Thyroid gland (tissue), 4 donors: Measurements from ENCODE around the gene FAM222A. TPM values are rescaled to one million over a fixed set of nuclear protein-coding genes. Genes with fewer than 3 reads are reported as not detected.

Experiments
- DNase-seq, 2 donors: peaks; one replicate each; pipeline ENCODE4 v3.0.0-alpha.2; 2019
- H3K27ac ChIP-seq, 3 donors: fragments of 200-600 bp; sonication (generic); 1 replicate in 2 of 3; 2 replicates in 1 of 3; pipeline ENCODE4 v1.5.1; 2016 to 2019; ENCODE audit warnings: mild to moderate bottlenecking in 1 of 3, moderate library complexity in 1 of 3
- H3K27me3 ChIP-seq: fragments of 200-600 bp; sonication (generic); one replicate; pipeline ENCODE4 v1.5.1; 2019
- H3K36me3 ChIP-seq, 2 donors: fragments of 200-600 bp; sonication (generic); one replicate each; pipeline ENCODE4 v1.5.1; 2016 to 2019
- H3K4me1 ChIP-seq, 2 donors: fragments of 200-600 bp; sonication (generic); one replicate each; pipeline ENCODE4 v1.5.1; 2017 to 2019
- H3K4me3 ChIP-seq, 3 donors: fragments of 200-600 bp; sonication (generic); replicated peaks in 1 of 3; 1 replicate in 2 of 3; 2 replicates in 1 of 3; pipeline ENCODE4 v1.5.1; 2016; ENCODE audit warnings: mild to moderate bottlenecking in 1 of 3
- H3K9me3 ChIP-seq: fragments of 200-600 bp; sonication (generic); one replicate; pipeline ENCODE4 v1.5.1; 2017
- POLR2A ChIP-seq, 2 donors: fragments of 450-650 bp; IDR thresholded peaks; one replicate each; pipeline ENCODE4 v1.6.1; 2017; ENCODE audit warnings: antibody characterized with exemption in 2 of 2, mild to moderate bottlenecking in 2 of 2, moderate library complexity in 1 of 2
- WGBS, 2 donors: methylation state at CpG; one replicate each; pipeline ENCODE4 v1.1.5; 2017; 5-methylcytosine and 5-hydroxymethylcytosine counted together
- intact Hi-C: fragments of 100-400 bp; cut with DNase I; formaldehyde crosslinking; loops from one replicate; pipeline ENCODE4 v1.15.1; 2023
- total RNA-seq, 4 donors: library from RNA; depleted of rRNA; stranded (reverse); fragments of >200 nt; gene quantifications; one replicate each; pipeline ENCODE4 v1.2.3, GENCODE V29; 2016
- TF ChIP-seq, protein P1 (sequence below), 6 experiments: fragments of 200-600 bp in 3 of 6; fragments of 450-650 bp in 3 of 6; sonication (generic) in 3 of 6; IDR thresholded peaks; one replicate each; pipeline ENCODE4 v1.5.1; 2016 to 2019; ENCODE audit warnings: antibody characterized with exemption in 6 of 6, mild to moderate bottlenecking in 2 of 6, inconsistent platforms in 1 of 6, moderate library complexity in 1 of 6

The FAM222A gene
- total RNA-seq, 4 donors from 2014 or later: 1.3 to 3.8 (median 1.9) TPM

DNA sequence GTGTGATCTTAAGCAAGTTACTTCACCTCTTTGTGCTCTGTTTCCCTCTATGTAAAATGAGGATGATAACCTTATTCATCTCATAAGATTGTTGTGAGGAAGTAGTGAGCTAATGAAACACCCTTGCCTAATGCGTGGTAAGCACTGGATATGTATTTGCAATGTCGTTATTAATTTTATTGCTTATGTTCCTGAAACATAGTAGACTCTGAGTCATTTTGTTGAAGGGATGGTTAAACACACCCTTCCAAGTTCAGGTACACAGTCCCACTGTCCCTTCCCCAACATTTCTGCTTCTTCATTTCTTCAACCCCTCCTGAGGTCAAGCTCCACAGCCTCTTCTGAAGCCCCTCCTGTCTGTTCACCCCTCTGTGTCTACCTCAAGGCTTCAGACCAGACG is 40.2 kb upstream of the FAM222A start:
- no peak for TF ChIP-seq POLR2A (IDR thresholded peaks at IDR 0.05)
- TF ChIP-seq, protein P1, sequence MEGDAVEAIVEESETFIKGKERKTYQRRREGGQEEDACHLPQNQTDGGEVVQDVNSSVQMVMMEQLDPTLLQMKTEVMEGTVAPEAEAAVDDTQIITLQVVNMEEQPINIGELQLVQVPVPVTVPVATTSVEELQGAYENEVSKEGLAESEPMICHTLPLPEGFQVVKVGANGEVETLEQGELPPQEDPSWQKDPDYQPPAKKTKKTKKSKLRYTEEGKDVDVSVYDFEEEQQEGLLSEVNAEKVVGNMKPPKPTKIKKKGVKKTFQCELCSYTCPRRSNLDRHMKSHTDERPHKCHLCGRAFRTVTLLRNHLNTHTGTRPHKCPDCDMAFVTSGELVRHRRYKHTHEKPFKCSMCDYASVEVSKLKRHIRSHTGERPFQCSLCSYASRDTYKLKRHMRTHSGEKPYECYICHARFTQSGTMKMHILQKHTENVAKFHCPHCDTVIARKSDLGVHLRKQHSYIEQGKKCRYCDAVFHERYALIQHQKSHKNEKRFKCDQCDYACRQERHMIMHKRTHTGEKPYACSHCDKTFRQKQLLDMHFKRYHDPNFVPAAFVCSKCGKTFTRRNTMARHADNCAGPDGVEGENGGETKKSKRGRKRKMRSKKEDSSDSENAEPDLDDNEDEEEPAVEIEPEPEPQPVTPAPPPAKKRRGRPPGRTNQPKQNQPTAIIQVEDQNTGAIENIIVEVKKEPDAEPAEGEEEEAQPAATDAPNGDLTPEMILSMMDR (IDR thresholded peaks at IDR 0.05): no peak
- intact Hi-C loops: no loop called here
- no peak overlapping the region for H3K27ac ChIP-seq

GRCh38 chr12:109673884-109674283 is 39.7 kb upstream of the FAM222A start:
- Histone ChIP-seq H3K4me3 (no peak overlapping the region), H3K27me3 (no peaks in the 10 kb centered on the region), H3K36me3 (no peaks in the 10 kb centered on the region), H3K27ac (no peak overlapping the region), H3K9me3 (no peaks in the 10 kb centered on the region), H3K4me1 (no peaks in the 10 kb centered on the region)
- no peak for DNase-seq
- WGBS, 2 donors: 80 to 95% methylated on average over 2 of the region's 2 CpGs
- TF ChIP-seq, protein P1 (IDR thresholded peaks at IDR 0.05): no peak
- TF ChIP-seq POLR2A (IDR thresholded peaks at IDR 0.05): no peak
- intact Hi-C loops: no loop called here

More for the DNA sequence above, 40.2 kb upstream of the FAM222A start:
- no peaks in the 10 kb centered on the region for H3K27me3 ChIP-seq
- H3K36me3 ChIP-seq: no peaks in the 10 kb centered on the region
- H3K4me1 ChIP-seq: no peaks in the 10 kb centered on the region
- WGBS, 2 donors: 89 to 92% methylated on average over 3 of the region's 3 CpGs
- no peak overlapping the region for H3K4me3 ChIP-seq
- DNase-seq: no peak
- H3K9me3 ChIP-seq: no peaks in the 10 kb centered on the region

DNA sequence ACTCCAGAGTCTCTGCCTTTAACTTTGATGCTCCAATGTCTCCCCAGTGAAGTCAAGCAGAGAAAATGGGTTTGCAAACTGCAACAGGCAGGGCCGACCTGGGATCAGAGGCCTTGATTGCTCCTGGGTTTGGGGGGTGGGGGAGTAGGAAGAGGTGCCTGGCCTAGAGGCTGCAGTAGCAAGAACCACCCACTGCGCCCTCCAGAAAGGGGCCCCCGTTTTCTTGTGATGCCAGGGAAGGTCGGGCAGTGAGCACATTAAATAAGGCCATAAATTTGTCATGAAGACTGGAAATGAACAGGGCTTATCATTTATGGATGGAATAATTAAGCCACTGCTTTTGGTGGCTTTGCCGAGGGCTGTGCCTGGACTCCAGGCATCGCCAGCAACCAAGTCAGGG is 38.2 kb upstream of the FAM222A start:
- no peaks in the 10 kb centered on the region for H3K9me3 ChIP-seq
- no peaks in the 10 kb centered on the region for H3K27me3 ChIP-seq
- no peaks in the 10 kb centered on the region for H3K36me3 ChIP-seq
- H3K4me1 ChIP-seq: no peaks in the 10 kb centered on the region
- DNase-seq: no peak
- no peak overlapping the region for H3K4me3 ChIP-seq
- no peak overlapping the region for H3K27ac ChIP-seq
- intact Hi-C loops: no loop called here
- no peak for TF ChIP-seq POLR2A (IDR thresholded peaks at IDR 0.05)
- TF ChIP-seq, protein P1 (IDR thresholded peaks at IDR 0.05): no peak
- WGBS, 2 donors: 74 to 75% methylated on average over 5 to 6 of the region's 6 CpGs

GRCh38 chr12:109677279-109677691 is 36.3 kb upstream of the FAM222A start:
- Histone ChIP-seq H3K27me3 (no peaks in the 10 kb centered on the region), H3K9me3 (no peaks in the 10 kb centered on the region), H3K4me3 (no peak overlapping the region), H3K27ac (no peak overlapping the region), H3K36me3 (no peaks in the 10 kb centered on the region), H3K4me1 (no peaks in the 10 kb centered on the region)
- intact Hi-C loops: no loop called here
- DNase-seq: no peak
- TF ChIP-seq, protein P1 (IDR thresholded peaks at IDR 0.05): no peak
- 59 to 64% methylated on average over 12 of the region's 12 CpGs for WGBS, 2 donors

DNA sequence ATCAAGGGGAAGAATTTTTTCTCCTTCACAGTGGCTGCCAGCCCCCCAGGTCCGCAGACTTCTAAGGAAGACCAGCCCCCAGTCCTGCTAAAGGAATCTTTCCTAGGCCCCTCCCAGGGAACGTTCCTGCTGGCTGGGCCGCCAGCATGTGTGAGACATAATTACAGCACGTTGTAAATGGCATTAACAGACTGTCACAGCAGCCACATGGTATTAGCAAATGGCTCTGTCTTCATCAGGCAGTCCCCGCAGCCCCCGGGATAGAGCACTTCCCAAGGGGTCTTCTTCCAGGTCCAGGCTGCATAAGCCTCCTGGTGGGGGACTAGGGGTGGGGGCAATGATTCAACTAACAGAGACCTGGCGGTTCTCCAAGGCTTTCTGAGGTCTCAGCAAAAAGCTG is 34.9 kb upstream of the FAM222A start:
- TF ChIP-seq, protein P1 (IDR thresholded peaks at IDR 0.05): no peak
- TF ChIP-seq POLR2A (IDR thresholded peaks at IDR 0.05): no peak
- Histone ChIP-seq H3K36me3 (no peaks in the 10 kb centered on the region), H3K9me3 (no peaks in the 10 kb centered on the region), H3K27me3 (no peaks in the 10 kb centered on the region), H3K27ac (no peak overlapping the region), H3K4me3 (no peak overlapping the region), H3K4me1 (no peaks in the 10 kb centered on the region)
- no peak for DNase-seq
- WGBS, 2 donors: 36% methylated on average over 3 to 7 of the region's 7 CpGs
- intact Hi-C loops: no loop called here
